Dedifferentiated amniotic fluid mesenchymal stem cell (primary cell): ENCODE data around the gene KCNG2.

ENCODE experiments used
- DNase-seq: peaks from one replicate; pipeline ENCODE4 v3.0.0-alpha.2; 2016; ENCODE audit errors: extremely low spot score

The KCNG2 gene

GRCh38 chr18:79905993-79906392 is 108.3 kb downstream of the KCNG2 start:
- no peak for DNase-seq

DNA sequence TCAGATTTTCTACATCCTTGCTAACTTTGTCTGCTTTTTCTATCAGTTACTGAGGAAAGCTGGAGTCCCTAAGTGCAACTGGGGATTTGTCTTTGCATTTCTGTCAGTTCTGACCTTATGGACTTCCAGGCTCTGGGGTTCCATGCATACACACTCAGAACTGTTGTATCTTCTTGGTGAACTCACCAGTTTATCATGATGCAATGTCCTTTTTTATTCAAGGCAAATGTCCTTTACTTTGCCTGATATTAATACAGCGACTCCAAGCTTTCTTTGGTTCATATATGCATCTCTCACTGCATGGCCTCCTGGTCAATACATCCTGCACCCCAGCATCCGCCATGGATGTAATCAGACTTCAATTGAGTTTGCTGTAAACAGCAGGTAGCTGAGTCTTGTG is 109.0 kb downstream of the KCNG2 start:
- no peak for DNase-seq

GRCh38 chr18:79910563-79911343 is 113.0 kb downstream of the KCNG2 start:
- no peak for DNase-seq

DNA sequence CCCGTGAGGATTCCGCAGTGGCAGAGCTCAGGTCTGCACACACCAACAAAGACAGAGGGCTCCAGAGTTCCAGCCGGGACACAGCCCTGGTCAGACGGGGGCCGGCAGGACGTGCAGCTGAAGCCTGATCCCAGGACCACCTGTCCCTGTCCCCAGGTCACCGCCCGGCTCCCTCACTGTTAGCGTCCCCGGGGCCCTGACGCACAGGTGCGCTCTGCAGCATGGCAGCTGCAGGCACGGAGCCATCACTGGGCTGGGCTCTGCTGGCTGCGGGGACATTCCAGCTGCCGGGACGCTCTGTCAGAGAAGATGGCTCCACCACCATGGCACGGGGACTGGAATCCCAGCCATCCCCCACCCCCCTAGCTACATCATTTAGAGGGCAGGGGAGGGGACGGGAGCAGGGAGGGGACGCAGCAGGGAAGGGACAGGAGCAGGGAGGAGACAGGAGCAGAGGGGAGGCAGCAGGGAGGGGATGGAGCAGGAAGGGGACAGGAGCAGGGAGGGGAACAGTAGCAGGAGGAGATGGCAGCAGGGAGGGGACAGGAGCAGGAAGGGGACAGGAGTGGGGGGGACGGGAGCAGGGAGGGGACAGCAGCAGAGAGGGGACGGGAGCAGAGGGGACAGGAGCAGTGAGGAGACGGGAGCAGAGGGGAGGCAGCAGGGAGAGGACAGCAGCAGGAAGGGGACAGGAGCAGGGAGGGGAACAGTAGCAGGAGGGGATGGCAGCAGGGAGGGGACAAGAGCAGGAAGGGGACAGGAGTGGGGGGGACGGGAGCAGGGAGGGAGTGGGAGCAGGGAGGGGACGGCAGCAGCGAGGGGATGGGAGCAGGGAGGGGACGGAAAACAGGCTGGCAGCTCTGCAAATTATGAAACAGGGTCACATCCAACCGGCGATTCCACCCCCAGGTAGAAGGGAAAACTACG is 113.9 kb downstream of the KCNG2 start:
- DNase-seq: no peak

DNA sequence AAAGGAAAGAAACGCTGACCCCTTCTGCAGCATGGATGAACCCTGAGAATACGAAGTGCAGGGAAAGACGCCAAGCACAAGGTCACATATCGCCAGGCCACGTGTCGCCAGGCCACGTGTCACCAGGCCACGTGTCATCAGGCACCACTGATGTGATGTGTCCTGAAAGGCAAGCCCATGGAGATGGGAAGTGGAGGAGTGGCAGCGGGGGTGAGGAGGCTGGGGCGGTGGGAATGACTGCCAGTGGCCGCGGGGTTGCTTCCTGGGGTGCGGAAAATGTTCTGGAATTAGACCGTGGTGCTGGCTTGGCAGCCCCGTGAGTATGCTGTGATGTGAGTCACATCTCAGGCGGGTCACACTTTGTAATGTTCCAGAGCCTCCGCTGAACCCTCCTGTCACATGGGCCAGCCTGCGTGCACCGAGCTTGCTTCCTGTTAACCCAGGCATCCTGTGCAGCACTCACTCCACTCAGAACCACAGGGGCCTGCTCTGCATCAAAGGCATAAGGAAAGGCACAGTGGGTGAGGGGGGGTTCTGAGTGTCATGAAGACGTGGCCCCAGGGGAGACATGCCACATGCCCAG is 114.8 kb downstream of the KCNG2 start:
- no peak for DNase-seq

- DNase-seq: no peak
Observed at GRCh38 chr18:79912994-79913831, 115.5 kb downstream of the KCNG2 start.

- no peak for DNase-seq
Observed at GRCh38 chr18:79914614-79915160, 116.9 kb downstream of the KCNG2 start.

DNA sequence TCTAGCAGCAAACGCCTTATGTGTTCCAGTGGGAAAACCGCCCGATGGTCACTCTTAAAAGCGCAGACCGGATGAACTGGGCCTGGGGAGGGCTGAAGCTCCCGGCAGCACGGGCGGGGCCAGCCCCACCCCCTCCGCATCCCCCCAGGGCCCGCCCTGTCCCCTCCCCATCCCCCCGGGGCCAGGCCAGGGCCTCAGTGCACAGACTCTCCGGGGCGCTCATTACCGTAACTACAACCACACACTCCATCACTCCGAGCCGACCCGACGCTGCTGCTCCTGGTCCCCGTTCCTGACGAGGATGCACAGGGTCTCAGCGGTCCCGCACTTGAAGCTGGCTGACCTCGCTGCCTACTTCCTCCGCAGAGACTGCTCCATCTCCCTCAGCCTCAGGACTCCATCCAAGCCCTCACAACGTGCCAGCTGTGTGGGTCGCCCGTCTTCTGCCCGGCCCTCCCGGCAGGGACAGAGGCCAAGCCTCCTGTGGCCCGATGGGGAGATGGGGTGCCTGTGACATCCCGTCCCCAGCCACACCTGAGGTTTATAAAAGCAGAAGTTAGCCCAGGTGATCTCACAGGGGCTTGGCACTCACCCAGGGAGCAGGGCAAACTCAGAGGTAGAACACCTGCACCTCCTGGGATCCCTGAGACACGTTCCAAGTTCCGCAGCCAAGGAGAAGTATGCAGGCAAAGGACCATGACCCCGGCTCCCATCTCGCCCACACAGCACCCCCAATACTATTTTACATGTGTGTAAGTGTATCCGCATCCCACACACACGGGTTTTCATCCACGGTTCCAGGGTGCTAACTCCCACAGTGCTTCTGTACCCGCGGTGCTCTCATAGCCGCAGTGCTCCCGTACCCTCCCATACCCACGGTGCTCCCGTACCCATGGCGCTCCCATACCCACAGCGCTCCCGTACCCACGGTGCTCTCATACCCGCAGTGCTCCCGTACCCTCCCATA is 117.7 kb downstream of the KCNG2 start:
- DNase-seq: no peak

GRCh38 chr18:79916128-79916494 is 118.4 kb downstream of the KCNG2 start:
- DNase-seq: no peak

- no peak for DNase-seq
Observed at GRCh38 chr18:79916546-79917168, 118.9 kb downstream of the KCNG2 start.

DNA sequence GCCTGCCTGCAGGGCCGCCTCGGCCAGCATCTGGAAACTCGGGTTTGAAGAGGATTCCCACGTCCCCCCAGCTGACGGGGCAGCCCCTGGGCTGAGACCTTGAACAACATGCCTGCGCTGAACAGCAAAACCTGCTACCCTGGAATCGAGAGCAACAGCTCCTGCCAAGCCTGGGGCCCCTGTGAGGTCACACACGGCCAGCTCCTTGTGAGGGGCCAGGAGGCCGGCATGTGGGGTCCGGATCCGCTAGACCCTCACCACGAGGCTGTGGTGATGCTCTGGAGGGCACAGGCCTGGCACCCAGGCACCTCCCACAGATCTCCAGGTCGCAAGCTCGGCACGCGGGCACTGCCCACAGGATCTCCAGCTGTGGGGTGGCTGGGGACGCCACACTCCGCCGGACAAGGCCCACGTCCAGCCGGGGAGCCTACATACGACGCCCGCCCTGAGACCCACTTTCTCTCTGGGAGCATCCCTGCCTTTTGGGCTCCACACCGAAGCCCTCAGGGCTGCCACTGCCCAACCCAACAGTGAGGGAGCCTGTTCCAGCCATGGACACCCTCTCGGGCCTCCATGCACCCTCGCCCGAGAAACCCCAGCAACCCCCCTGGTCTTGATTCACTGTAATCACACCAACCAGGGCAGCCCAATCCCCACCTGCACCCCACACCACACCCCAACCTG is 119.6 kb downstream of the KCNG2 start:
- no peak for DNase-seq

- DNase-seq: no peak
Observed at GRCh38 chr18:79917853-79918614, 120.3 kb downstream of the KCNG2 start.

GRCh38 chr18:79918615-79919011 is 120.9 kb downstream of the KCNG2 start:
- no peak for DNase-seq

DNA sequence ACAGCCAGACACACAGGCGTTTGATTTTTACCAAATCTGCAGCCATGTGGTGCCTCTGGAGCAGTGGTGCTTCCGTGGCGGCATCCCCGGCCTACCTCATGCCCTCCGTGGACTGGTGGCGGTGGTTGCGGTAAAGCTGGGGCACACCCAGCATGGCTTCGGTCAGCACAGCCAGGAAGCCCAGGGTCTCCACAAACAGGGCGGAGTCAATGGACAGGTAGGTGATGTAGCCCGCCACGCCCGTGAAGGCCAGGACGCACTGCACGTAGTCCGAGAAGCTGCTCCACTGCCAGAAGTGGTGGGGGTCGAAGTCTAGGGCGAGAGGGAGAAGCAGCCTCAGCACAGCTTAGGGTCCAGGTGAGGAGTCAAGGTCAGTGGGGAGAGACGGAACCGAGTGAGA is 121.4 kb downstream of the KCNG2 start:
- DNase-seq: no peak

DNA sequence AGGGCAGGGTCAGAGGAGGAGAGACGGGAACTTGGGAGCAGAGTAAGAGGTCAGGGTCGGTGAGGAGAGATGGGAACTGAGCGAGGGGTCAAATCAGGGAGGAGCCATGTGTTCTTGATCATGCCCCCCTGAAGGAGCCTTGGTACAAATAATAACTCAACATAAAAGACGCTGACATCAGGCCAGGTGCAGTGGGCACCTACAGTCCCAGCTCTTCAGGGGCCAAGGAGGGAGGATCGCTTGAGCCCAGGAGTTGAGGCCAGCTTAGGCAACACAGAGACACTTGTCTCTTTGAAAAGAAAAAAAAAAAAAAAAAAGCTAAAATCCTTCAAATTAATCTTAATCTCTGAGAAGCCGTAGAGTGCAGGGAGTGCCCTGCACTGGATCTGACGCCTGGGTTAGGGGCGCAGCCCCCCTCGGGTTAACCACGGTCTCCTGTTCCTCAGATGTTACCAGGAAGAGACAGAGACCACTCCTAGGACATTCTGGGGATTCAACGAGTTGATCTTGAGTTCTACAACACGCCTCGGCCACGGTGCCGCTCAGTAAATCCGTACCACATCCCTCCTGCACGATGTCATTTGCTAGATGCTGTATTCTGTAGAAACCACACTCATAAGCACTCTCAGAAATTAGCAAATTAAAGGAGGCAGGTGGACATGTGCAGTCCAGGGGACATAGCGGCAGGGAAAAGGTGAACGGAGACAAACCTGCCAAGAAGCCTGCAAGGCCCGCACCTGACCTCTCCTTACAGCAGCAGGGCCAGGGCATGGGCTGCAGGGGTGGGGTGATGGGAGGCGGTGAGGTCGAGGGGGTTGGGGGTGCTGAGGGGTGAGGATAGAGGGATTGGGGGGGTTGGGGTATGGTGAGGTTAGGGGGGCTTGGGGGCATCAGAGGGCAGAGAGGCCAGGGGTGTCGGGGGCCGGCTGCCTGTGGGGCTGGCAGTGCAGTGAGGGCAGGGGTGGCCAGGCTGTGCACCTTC is 124.5 kb downstream of the KCNG2 start:
- no peak for DNase-seq

- no peak for DNase-seq
Observed at GRCh38 chr18:79922971-79923411, 125.3 kb downstream of the KCNG2 start.
